Neutrophil (primary cell): ENCODE measurements around the gene RFX4.

Experiments
- H3K27ac ChIP-seq: fragments of 200-600 bp; sonication (generic); 2 replicates; pipeline ENCODE4 v1.5.1; 2016; ENCODE audit warnings: mild to moderate bottlenecking, moderate library complexity
- H3K27me3 ChIP-seq: fragments of 200-600 bp; sonication (generic); 2 replicates; pipeline ENCODE4 v1.6.0; 2016; ENCODE audit warnings: mild to moderate bottlenecking
- H3K36me3 ChIP-seq: fragments of 200-600 bp; sonication (generic); 2 replicates; pipeline ENCODE4 v1.5.1; 2017
- H3K4me1 ChIP-seq, 2 experiments: fragments of 200-600 bp in 1 of 2; sonication (generic) in 1 of 2; 1 replicate in 1 of 2; 2 replicates in 1 of 2; pipeline versions ENCODE4 v1.5.1 to v1.6.1; 2013 to 2016; ENCODE audit warnings: low read depth in 1 of 2, low read length in 1 of 2, mild to moderate bottlenecking in 1 of 2, moderate library complexity in 1 of 2; ENCODE audit not compliant: control insufficient read depth in 1 of 2, insufficient read depth in 1 of 2
- H3K4me3 ChIP-seq, 2 experiments: fragments of 200-600 bp in 1 of 2; sonication (generic) in 1 of 2; 1 replicate in 1 of 2; 2 replicates in 1 of 2; pipeline ENCODE4 v1.5.1; 2013 to 2016; ENCODE audit warnings: low read depth in 1 of 2, low read length in 1 of 2, mild to moderate bottlenecking in 1 of 2, moderate library complexity in 1 of 2
- H3K9me3 ChIP-seq: fragments of 200-600 bp; sonication (generic); 2 replicates; pipeline ENCODE4 v1.5.1; 2016
- CTCF ChIP-seq: fragments of 200-600 bp; sonication (generic); IDR thresholded peaks from 2 replicates; pipeline ENCODE4 v1.5.1; 2016; ENCODE audit warnings: antibody characterized with exemption

Gene RFX4

GRCh38 chr12:106657488-106657887 is 74.7 kb downstream of the RFX4 start:
- Histone ChIP-seq H3K27me3 (no peaks in the 10 kb centered on the region), H3K4me3 (no peak overlapping the region), H3K4me1 (no peaks in the 10 kb centered on the region), H3K36me3 (no peaks in the 10 kb centered on the region), H3K27ac (no peak overlapping the region), H3K9me3 (no peaks in the 10 kb centered on the region)
- no peak for TF ChIP-seq CTCF

GRCh38 chr12:106663385-106663784 is 80.6 kb downstream of the RFX4 start:
- Histone ChIP-seq H3K4me1 (no peaks in the 10 kb centered on the region), H3K36me3 (no peaks in the 10 kb centered on the region), H3K27ac (no peak overlapping the region), H3K4me3 (no peak overlapping the region), H3K27me3 (peaks cover 3% of the 10 kb centered on the region), H3K9me3 (peaks cover 7% of the 10 kb centered on the region)
- no peak for TF ChIP-seq CTCF

- Histone ChIP-seq H3K9me3 (no peaks in the 10 kb centered on the region), H3K4me3 (no peak overlapping the region), H3K36me3 (no peaks in the 10 kb centered on the region), H3K27ac (no peak overlapping the region), H3K4me1 (no peaks in the 10 kb centered on the region), H3K27me3 (peaks cover 40% of the 10 kb centered on the region)
- TF ChIP-seq CTCF = no peak
These were observed 86.4 kb downstream of the RFX4 start for GRCh38 chr12:106669216-106669615.

GRCh38 chr12:106670131-106670530 is 87.3 kb downstream of the RFX4 start:
- Histone ChIP-seq H3K27me3 (peaks cover 49% of the 10 kb centered on the region), H3K4me3 (no peak overlapping the region), H3K4me1 (no peaks in the 10 kb centered on the region), H3K36me3 (no peaks in the 10 kb centered on the region), H3K27ac (no peak overlapping the region), H3K9me3 (no peaks in the 10 kb centered on the region)
- no peak for TF ChIP-seq CTCF

GRCh38 chr12:106671840-106672239 is 89.0 kb downstream of the RFX4 start:
- Histone ChIP-seq H3K27ac (no peak overlapping the region), H3K9me3 (no peaks in the 10 kb centered on the region), H3K36me3 (no peaks in the 10 kb centered on the region), H3K4me3 (no peak overlapping the region), H3K27me3 (peaks cover 49% of the 10 kb centered on the region), H3K4me1 (no peaks in the 10 kb centered on the region)
- no peak for TF ChIP-seq CTCF
